HCT116 (cell line): Measurements from ENCODE around the gene DDX23. TPM values are rescaled to one million over a fixed set of nuclear protein-coding genes. Genes with fewer than 3 reads are reported as not detected.

ENCODE experiments used
- ATAC-seq: fragments of 200-7000 bp; cut with Tn5 transposase; 2 replicates; pipeline ENCODE4 v1.9.1; 2020; ENCODE audit warnings: mild to moderate bottlenecking, moderate library complexity
- BruUV-seq: library from RNA; stranded (reverse); fragments of 400-500 nt; replicated peaks from 2 replicates; lab custom pipeline; 2021; lab: Mats Ljungman, UMichigan
- CTCF ChIA-PET: fragments of 300-600 bp; sonication (Branson Sonifier 250); formaldehyde crosslinking; loops from one replicate; lab custom pipeline; 2021; ENCODE audit warnings: antibody characterized with exemption; lab: Charles Lee
- POLR2A ChIA-PET: fragments of 300-600, 350-600 bp; sonication (Branson Sonifier 250); formaldehyde crosslinking; loops from one replicate; lab custom pipeline; 2021; ENCODE audit warnings: antibody characterized with exemption; lab: Charles Lee
- RAD21 ChIA-PET, 2 experiments: fragments of 300-600 bp; sonication (Branson Sonifier 250); formaldehyde crosslinking; loops; one replicate each; lab custom pipeline; 2023; ENCODE audit warnings: low total read pairs in 2 of 2; ENCODE audit not compliant: uncharacterized antibody in 2 of 2, unreplicated experiment in 2 of 2, low non-redundant PET in 1 of 2; lab: Charles Lee
- DNase-seq: peaks from one replicate; pipeline ENCODE4 v3.0.0-alpha.2; 2010; ENCODE audit warnings: low read depth, low spot score
- H2AFZ ChIP-seq: fragments of 200-600 bp; shearing (Covaris generic), sonication (generic); 2 replicates; pipeline ENCODE4 v1.6.1; 2017; ENCODE audit warnings: low read depth, mixed run types, mixed read lengths, antibody characterized with exemption, low read length; ENCODE audit not compliant: poor library complexity, severe bottlenecking
- H3K27ac ChIP-seq: 2 replicates; pipeline ENCODE4 v1.5.1; 2012; ENCODE audit warnings: low read depth, low read length
- H3K27me3 ChIP-seq: fragments of 200-600 bp; sonication (generic); 2 replicates; pipeline ENCODE4 v1.6.1; 2016; ENCODE audit warnings: mixed run types, low read length, mixed read lengths; ENCODE audit not compliant: insufficient read depth
- H3K36me3 ChIP-seq, 2 experiments: fragments of 200-500 bp in 1 of 2; fragments of 200-600 bp in 1 of 2; sonication (Bioruptor generic) in 1 of 2; sonication (generic) in 1 of 2; 2 replicates each; pipeline versions ENCODE4 v1.5.1 to v1.6.1; 2014 to 2016; ENCODE audit warnings: low read length in 2 of 2, inconsistent platforms in 1 of 2, mixed read lengths in 1 of 2, mixed run types in 1 of 2; ENCODE audit not compliant: insufficient read depth in 2 of 2, control insufficient read depth in 1 of 2
- H3K4me1 ChIP-seq, 2 experiments: fragments of 200-600 bp in 1 of 2; sonication (generic) in 1 of 2; 2 replicates each; pipeline versions ENCODE4 v1.5.1 to v1.6.1; 2012 to 2017; ENCODE audit warnings: low read length in 2 of 2, inconsistent platforms in 1 of 2, mild to moderate bottlenecking in 1 of 2, mixed read lengths in 1 of 2, mixed run types in 1 of 2, moderate library complexity in 1 of 2; ENCODE audit not compliant: insufficient read depth in 2 of 2, control insufficient read depth in 1 of 2
- H3K4me2 ChIP-seq: fragments of 200-600 bp; sonication (generic); 2 replicates; pipeline ENCODE4 v1.6.1; 2017; ENCODE audit warnings: mixed run types, low read length, mixed read lengths
- H3K4me3 ChIP-seq, 2 experiments: fragments of 200-600 bp in 1 of 2; sonication (generic) in 1 of 2; replicated peaks in 1 of 2; 2 replicates each; pipeline ENCODE4 v1.5.1; 2011 to 2016; ENCODE audit warnings: low read length in 2 of 2, control low read depth in 1 of 2, low read depth in 1 of 2, mild to moderate bottlenecking in 1 of 2, mixed read lengths in 1 of 2, mixed run types in 1 of 2
- H3K79me2 ChIP-seq: fragments of 200-600 bp; sonication (generic); 2 replicates; pipeline ENCODE4 v1.6.1; 2017; ENCODE audit warnings: mild to moderate bottlenecking, mixed run types, low read length, moderate library complexity, mixed read lengths; ENCODE audit not compliant: insufficient read depth
- H3K9ac ChIP-seq: fragments of 200-600 bp; sonication (generic); 2 replicates; pipeline ENCODE4 v1.6.1; 2016; ENCODE audit warnings: low read length, mixed read lengths
- H3K9me2 ChIP-seq: fragments of 200-600 bp; sonication (generic), shearing (Covaris generic); 2 replicates; pipeline ENCODE4 v1.6.1; 2017; ENCODE audit warnings: mixed run types, mild to moderate bottlenecking, moderate library complexity; ENCODE audit not compliant: insufficient read depth
- H3K9me3 ChIP-seq, 2 experiments: fragments of 200-500 bp in 1 of 2; fragments of 200-600 bp in 1 of 2; sonication (Bioruptor generic) in 1 of 2; sonication (generic) in 1 of 2; 2 replicates each; pipeline ENCODE4 v1.6.1; 2014 to 2017; ENCODE audit warnings: low read length in 2 of 2, mixed read lengths in 2 of 2, inconsistent platforms in 1 of 2, low read depth in 1 of 2, mild to moderate bottlenecking in 1 of 2, mixed run types in 1 of 2, moderate library complexity in 1 of 2; ENCODE audit not compliant: control insufficient read depth in 1 of 2, insufficient read depth in 1 of 2
- H4K20me1 ChIP-seq: fragments of 200-600 bp; sonication (generic), shearing (Covaris generic); 2 replicates; pipeline ENCODE4 v1.6.1; 2017; ENCODE audit warnings: mixed run types, mild to moderate bottlenecking, moderate library complexity; ENCODE audit not compliant: insufficient read depth
- EGR1 ChIP-seq: IDR thresholded peaks from 2 replicates; pipeline ENCODE4 v1.6.1; 2012; ENCODE audit warnings: low read depth
- EZH2phosphoT487 ChIP-seq: fragments of 200-600 bp; IDR thresholded peaks from 2 replicates; pipeline ENCODE4 v1.6.1; 2018; ENCODE audit warnings: antibody characterized with exemption, borderline replicate concordance
- FOSL1 ChIP-seq: IDR thresholded peaks from 2 replicates; pipeline ENCODE4 v1.6.1; 2012; ENCODE audit warnings: low read depth
- JUND ChIP-seq: IDR thresholded peaks from 2 replicates; pipeline ENCODE4 v1.6.1; 2012
- SP1 ChIP-seq: IDR thresholded peaks from 2 replicates; pipeline ENCODE4 v1.6.1; 2012; ENCODE audit warnings: low read depth
- SRF ChIP-seq: IDR thresholded peaks from 2 replicates; pipeline ENCODE4 v1.6.1; 2012; ENCODE audit warnings: low read depth
- ZFX ChIP-seq: fragments of 450-650 bp; IDR thresholded peaks from 2 replicates; pipeline ENCODE4 v1.6.1; 2017
- ZNF274 ChIP-seq: fragments of 200-500 bp; sonication (Bioruptor generic); IDR thresholded peaks from 2 replicates; pipeline ENCODE4 v1.6.1; 2014; ENCODE audit warnings: mild to moderate bottlenecking, low read depth, low read length, inconsistent platforms
- intact Hi-C: fragments of 100-400 bp; cut with micrococcal nuclease; formaldehyde crosslinking; loops from 2 replicates; pipeline ENCODE4 v1.10.0; 2022
- total RNA-seq: library from RNA; stranded (reverse); gene quantifications from one replicate; pipeline ENCODE4 v1.2.1, GENCODE V29; 2021; ENCODE audit not compliant: unreplicated experiment
- TF ChIP-seq, protein P1 (sequence below): IDR thresholded peaks from 2 replicates; pipeline ENCODE4 v1.6.1; 2012
- TF ChIP-seq, protein P2 (sequence below): IDR thresholded peaks from 2 replicates; pipeline ENCODE4 v1.6.1; 2011; ENCODE audit warnings: mild to moderate bottlenecking, low read length, moderate library complexity; ENCODE audit not compliant: insufficient replicate concordance; ENCODE audit errors: extremely low read depth

Gene DDX23
- total RNA-seq, 1 experiment from 2014 or later = 75.0 TPM

DNA sequence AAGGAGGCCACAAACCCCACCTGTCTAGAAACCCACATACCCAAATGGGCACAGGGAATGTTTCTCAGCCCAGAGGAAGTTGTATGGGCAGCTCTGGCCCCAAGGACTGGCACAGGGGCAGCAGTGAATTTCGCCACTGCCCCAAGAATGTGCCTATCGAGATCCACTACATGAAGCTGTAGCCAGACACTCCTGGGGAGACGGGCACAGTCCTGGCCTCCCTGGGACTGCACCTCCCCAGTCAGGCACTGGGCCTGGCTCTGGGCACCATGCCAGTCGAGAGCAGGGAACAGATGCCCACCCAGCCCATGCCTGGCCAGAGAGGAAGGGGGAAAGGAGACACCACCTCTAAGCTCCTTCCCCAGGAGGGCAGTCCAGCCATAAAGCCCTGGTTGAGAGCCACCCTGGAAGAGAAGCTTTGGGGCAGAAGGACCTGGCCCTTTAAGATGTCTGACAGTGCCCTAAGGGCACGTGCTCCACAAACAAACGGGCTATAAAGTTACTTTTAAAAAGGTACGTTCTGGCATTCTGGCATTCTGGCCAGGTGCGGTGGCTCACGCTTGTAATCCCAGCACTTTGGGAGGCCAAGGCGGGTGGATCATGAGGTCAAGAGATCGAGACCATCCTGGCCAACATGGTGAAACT, 71.5 kb downstream of the DDX23 start:
- TF ChIP-seq, protein P1, sequence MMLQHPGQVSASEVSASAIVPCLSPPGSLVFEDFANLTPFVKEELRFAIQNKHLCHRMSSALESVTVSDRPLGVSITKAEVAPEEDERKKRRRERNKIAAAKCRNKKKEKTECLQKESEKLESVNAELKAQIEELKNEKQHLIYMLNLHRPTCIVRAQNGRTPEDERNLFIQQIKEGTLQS = no peak
- TF ChIP-seq, all 23 proteins: peak for 0
- H3K27ac ChIP-seq = no peak overlapping the region
- ATAC-seq (no peak), DNase-seq (no peak)
- H3K79me2 ChIP-seq = no peaks in the 10 kb centered on the region
- ChIA-PET POLR2A (no interaction called here), RAD21 (no interaction called here), CTCF (interaction anchor here (0.8 kb wide), 1 partner anchor 27 kb away, joined by 3 read pairs; no protein-coding TSS in a partner anchor)
- no peaks in the 10 kb centered on the region for H3K9me2 ChIP-seq
- no peaks in the 10 kb centered on the region for H3K9me3 ChIP-seq
- intact Hi-C loops = no loop called here
- no TSS peak for BruUV-seq
- peaks cover 4 to 20% of the 10 kb centered on the region in 2 experiments; a peak in 3 of 4 replicates for H3K4me1 ChIP-seq
- no peak overlapping the region for H2AFZ ChIP-seq
- H3K4me3 ChIP-seq = no peak overlapping the region
- no peak overlapping the region for H3K4me2 ChIP-seq
- no peak overlapping the region for H3K9ac ChIP-seq
- no peaks in the 10 kb centered on the region for H3K36me3 ChIP-seq
- no peaks in the 10 kb centered on the region for H3K27me3 ChIP-seq
- no peaks in the 10 kb centered on the region for H4K20me1 ChIP-seq

GRCh38 chr12:48779869-48780268, 72.1 kb downstream of the DDX23 start:
- H4K20me1 ChIP-seq = no peaks in the 10 kb centered on the region
- no peak overlapping the region for H3K27ac ChIP-seq
- no peaks in the 10 kb centered on the region for H3K9me2 ChIP-seq
- H3K9me3 ChIP-seq = no peaks in the 10 kb centered on the region
- no peak overlapping the region for H3K9ac ChIP-seq
- no peak for DNase-seq
- ChIA-PET RAD21 (no interaction called here), CTCF (interaction anchor here (0.8 to 1.4 kb wide), 2 partner anchors 26 to 35 kb away, joined by 3 read pairs; no protein-coding TSS in a partner anchor), POLR2A (no interaction called here)
- H3K4me2 ChIP-seq = no peak overlapping the region
- no peak overlapping the region for H3K4me3 ChIP-seq
- peaks cover 0 to 2% of the 10 kb centered on the region in 2 experiments; a peak in 1 of 4 replicates for H3K36me3 ChIP-seq
- ATAC-seq = no peak
- no peak for TF ChIP-seq JUND
- TF ChIP-seq EZH2phosphoT487 = no peak
- TF ChIP-seq, protein P1 = no peak
- no peak for TF ChIP-seq SRF
- TF ChIP-seq, protein P2, sequence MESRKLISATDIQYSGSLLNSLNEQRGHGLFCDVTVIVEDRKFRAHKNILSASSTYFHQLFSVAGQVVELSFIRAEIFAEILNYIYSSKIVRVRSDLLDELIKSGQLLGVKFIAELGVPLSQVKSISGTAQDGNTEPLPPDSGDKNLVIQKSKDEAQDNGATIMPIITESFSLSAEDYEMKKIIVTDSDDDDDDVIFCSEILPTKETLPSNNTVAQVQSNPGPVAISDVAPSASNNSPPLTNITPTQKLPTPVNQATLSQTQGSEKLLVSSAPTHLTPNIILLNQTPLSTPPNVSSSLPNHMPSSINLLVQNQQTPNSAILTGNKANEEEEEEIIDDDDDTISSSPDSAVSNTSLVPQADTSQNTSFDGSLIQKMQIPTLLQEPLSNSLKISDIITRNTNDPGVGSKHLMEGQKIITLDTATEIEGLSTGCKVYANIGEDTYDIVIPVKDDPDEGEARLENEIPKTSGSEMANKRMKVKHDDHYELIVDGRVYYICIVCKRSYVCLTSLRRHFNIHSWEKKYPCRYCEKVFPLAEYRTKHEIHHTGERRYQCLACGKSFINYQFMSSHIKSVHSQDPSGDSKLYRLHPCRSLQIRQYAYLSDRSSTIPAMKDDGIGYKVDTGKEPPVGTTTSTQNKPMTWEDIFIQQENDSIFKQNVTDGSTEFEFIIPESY = no peak
- TF ChIP-seq EGR1 = no peak
- TF ChIP-seq ZFX = no peak
- TF ChIP-seq ZNF274 = no peak
- TF ChIP-seq SP1 = no peak
- TF ChIP-seq FOSL1 = no peak
- no TSS peak for BruUV-seq
- H3K4me1 ChIP-seq = peaks cover 4 to 20% of the 10 kb centered on the region in 2 experiments; a peak in 3 of 4 replicates
- no peaks in the 10 kb centered on the region for H3K79me2 ChIP-seq
- H3K27me3 ChIP-seq = no peaks in the 10 kb centered on the region
- intact Hi-C loops = no loop called here
- H2AFZ ChIP-seq = no peak overlapping the region
